IMR-90 (cell line): ENCODE data around the gene PCGF6.

Experiments
- BHLHE40 ChIP-seq: fragments of 150-350 bp; IDR thresholded peaks from 2 replicates; pipeline ENCODE4 v1.6.1; 2016; ENCODE audit warnings: mild to moderate bottlenecking, low read depth, low read length
- CEBPB ChIP-seq: IDR thresholded peaks from 2 replicates; pipeline ENCODE4 v1.6.1; 2012; ENCODE audit warnings: low read depth, low read length, improper control_type of control experiment
- MXI1 ChIP-seq: IDR thresholded peaks from 2 replicates; pipeline ENCODE4 v1.6.1; 2012; ENCODE audit warnings: low read depth, mild to moderate bottlenecking, low read length, moderate library complexity, borderline replicate concordance
- POLR2A ChIP-seq: IDR thresholded peaks from 2 replicates; pipeline ENCODE4 v1.6.1; 2012; ENCODE audit warnings: mild to moderate bottlenecking, low read depth, low read length
- RCOR1 ChIP-seq: IDR thresholded peaks from 2 replicates; pipeline ENCODE4 v1.6.1; 2012; ENCODE audit warnings: mild to moderate bottlenecking, low read length, improper control_type of control experiment; ENCODE audit not compliant: insufficient replicate concordance
- SMC3 ChIP-seq: fragments of 150-350 bp; IDR thresholded peaks from 2 replicates; pipeline ENCODE4 v1.6.1; 2016; ENCODE audit warnings: low read depth, mild to moderate bottlenecking, antibody characterized with exemption, low read length, moderate library complexity
- TF ChIP-seq, protein P1 (sequence below): conservative IDR thresholded peaks from 2 replicates; pipeline ENCODE4 v1.5.1; 2012; ENCODE audit warnings: mild to moderate bottlenecking, low read depth, low read length, improper control_type of control experiment
- TF ChIP-seq, protein P2 (sequence below): fragments of 150-350 bp; IDR thresholded peaks from 2 replicates; pipeline ENCODE4 v1.6.1; 2017; ENCODE audit warnings: mild to moderate bottlenecking, antibody characterized with exemption, low read length, low read depth

DNA sequence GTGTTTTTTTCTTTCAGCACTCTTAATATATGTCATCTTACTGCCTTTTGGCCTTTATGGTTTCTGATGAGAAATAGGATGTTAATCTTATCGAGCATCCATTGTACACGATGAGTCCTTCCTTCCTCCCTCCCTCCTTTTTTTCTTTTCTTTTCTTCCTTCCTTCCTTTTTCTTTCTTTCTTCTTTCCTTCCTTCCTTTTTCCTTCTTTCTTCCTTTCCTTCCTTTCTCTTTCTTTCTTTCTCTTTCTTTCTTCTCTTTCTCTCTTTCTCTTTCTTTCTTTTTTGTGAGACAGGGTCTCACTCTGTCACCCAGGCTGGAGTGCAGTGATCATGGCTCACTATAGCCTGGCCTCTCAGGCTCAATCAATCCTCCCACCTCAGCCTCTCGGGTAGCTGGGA lies 96.8 kb downstream of the PCGF6 start:
- TF ChIP-seq, protein P1, sequence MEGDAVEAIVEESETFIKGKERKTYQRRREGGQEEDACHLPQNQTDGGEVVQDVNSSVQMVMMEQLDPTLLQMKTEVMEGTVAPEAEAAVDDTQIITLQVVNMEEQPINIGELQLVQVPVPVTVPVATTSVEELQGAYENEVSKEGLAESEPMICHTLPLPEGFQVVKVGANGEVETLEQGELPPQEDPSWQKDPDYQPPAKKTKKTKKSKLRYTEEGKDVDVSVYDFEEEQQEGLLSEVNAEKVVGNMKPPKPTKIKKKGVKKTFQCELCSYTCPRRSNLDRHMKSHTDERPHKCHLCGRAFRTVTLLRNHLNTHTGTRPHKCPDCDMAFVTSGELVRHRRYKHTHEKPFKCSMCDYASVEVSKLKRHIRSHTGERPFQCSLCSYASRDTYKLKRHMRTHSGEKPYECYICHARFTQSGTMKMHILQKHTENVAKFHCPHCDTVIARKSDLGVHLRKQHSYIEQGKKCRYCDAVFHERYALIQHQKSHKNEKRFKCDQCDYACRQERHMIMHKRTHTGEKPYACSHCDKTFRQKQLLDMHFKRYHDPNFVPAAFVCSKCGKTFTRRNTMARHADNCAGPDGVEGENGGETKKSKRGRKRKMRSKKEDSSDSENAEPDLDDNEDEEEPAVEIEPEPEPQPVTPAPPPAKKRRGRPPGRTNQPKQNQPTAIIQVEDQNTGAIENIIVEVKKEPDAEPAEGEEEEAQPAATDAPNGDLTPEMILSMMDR = no peak
- no peak for TF ChIP-seq CEBPB
- no peak for TF ChIP-seq POLR2A
- TF ChIP-seq RCOR1 = no peak
- no peak for TF ChIP-seq BHLHE40
- TF ChIP-seq, protein P2, sequence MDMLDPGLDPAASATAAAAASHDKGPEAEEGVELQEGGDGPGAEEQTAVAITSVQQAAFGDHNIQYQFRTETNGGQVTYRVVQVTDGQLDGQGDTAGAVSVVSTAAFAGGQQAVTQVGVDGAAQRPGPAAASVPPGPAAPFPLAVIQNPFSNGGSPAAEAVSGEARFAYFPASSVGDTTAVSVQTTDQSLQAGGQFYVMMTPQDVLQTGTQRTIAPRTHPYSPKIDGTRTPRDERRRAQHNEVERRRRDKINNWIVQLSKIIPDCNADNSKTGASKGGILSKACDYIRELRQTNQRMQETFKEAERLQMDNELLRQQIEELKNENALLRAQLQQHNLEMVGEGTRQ = no peak
- no peak for TF ChIP-seq SMC3
- no peak for TF ChIP-seq MXI1
